ENCODE data around the gene MEG3. TPM values are rescaled to one million over a fixed set of nuclear protein-coding genes. Genes with fewer than 3 reads are reported as not detected.

MEG3 gene
- total and polyA plus RNA-seq, 2 donors (not counting 3 experiments of a cell fraction or from before 2014, with no cell fraction given) = 378 to 508 TPM

DNA sequence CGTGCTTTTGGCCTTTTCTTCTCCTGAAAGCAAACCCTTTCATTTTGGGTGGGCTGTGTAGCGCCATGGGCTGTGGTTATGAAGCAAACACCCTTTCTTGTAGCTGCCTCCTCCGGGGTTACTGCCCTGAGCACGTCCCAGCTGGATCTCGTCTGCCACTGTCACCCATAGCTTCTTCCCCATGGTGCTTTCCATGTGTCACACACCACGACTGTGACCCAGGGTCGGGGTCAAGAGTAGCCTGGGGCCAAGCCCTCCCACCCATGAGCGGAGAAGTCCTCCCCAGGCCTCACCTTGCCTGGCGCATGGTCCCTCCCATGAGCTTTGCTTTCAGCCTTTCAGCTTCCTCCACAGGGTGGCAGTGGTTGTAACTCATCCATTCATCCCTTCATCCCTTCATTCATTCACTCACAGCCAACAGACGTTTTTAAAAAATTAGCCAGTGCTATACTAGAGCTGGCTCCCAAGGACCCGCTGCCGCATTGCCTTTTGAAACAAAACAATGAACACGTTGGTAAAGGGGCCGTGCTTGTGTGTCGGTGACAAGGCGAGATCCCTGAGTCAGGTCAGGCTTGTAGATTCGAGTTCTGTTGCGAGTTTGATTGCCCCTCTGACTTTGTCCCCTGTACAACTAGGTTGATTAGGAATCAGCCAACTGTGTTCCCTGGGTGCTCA lies 29.5 kb downstream of the MEG3 start:
- Histone ChIP-seq H3K9ac (replicated peaks; ENCODE audit: extremely low read depth, insufficient read depth, low read length) (no peak overlapping the region), H3K4me1 (ENCODE audit: control insufficient read depth, extremely low read depth, insufficient read depth, low read length) (no peaks in the 10 kb centered on the region), H3K4me3 (replicated peaks in 1 of 3; ENCODE audit: insufficient read depth in 1 of 3, low read depth in 1 of 3, low read length in 3 of 3) (no peak overlapping the region), H4K20me1 (replicated peaks; ENCODE audit: control insufficient read depth, extremely low read depth, insufficient read depth, low read length) (no peaks in the 10 kb centered on the region), H3K27ac (ENCODE audit: insufficient read depth, low read depth, low read length) (no peak overlapping the region), H3K9me1 (replicated peaks; ENCODE audit: control insufficient read depth, extremely low read depth, insufficient read depth, low read length) (no peaks in the 10 kb centered on the region), H2AFZ (ENCODE audit: low read depth, low read length) (no peak overlapping the region), H3K27me3 (ENCODE audit: control insufficient read depth in 2 of 2, insufficient read depth in 2 of 2, low read length in 2 of 2) (no peaks in the 10 kb centered on the region), H3K4me2 (ENCODE audit: insufficient read depth, low read length) (no peak overlapping the region), H3K79me2 (ENCODE audit: control insufficient read depth, insufficient read depth, low read length) (peaks cover 6% of the 10 kb centered on the region), H3K36me3 (ENCODE audit: control insufficient read depth in 2 of 2, extremely low read depth in 1 of 2, insufficient read depth in 2 of 2, low read length in 2 of 2) (peaks cover 0 to 7% of the 10 kb centered on the region in 2 experiments), H3K9me3 (replicated peaks; ENCODE audit: control insufficient read depth, insufficient read depth, low read length) (no peaks in the 10 kb centered on the region)
- DNase-seq (ENCODE audit: low read depth, low spot score) = no peak
- no TSS peak for BruUV-seq (replicated peaks)
- ChIA-PET CTCF (interaction anchor here (2.2 kb wide), 1 partner anchor 379 kb away, joined by 12 read pairs; no protein-coding TSS in a partner anchor), POLR2A (no interaction called here)
- intact Hi-C loops (cut with micrococcal nuclease) = no loop called here
- dilution Hi-C loops (cut with MboI; ENCODE audit: extremely low pct_ligation_motif_present, low sequenced_read_pairs) = no loop called here
- FAIRE-seq = no peak
- TF ChIP-seq GATA2 (IDR thresholded peaks at IDR 0.05; ENCODE audit: insufficient read depth, insufficient read length, low read depth, low read length) (no peak), EZH2 (IDR thresholded peaks at IDR 0.05; ENCODE audit: borderline replicate concordance, low read depth, low read length, severe bottlenecking) (no peak), FOS (IDR thresholded peaks at IDR 0.05; ENCODE audit: borderline replicate concordance, insufficient read depth, low read length) (no peak)
- TF ChIP-seq, protein P1, sequence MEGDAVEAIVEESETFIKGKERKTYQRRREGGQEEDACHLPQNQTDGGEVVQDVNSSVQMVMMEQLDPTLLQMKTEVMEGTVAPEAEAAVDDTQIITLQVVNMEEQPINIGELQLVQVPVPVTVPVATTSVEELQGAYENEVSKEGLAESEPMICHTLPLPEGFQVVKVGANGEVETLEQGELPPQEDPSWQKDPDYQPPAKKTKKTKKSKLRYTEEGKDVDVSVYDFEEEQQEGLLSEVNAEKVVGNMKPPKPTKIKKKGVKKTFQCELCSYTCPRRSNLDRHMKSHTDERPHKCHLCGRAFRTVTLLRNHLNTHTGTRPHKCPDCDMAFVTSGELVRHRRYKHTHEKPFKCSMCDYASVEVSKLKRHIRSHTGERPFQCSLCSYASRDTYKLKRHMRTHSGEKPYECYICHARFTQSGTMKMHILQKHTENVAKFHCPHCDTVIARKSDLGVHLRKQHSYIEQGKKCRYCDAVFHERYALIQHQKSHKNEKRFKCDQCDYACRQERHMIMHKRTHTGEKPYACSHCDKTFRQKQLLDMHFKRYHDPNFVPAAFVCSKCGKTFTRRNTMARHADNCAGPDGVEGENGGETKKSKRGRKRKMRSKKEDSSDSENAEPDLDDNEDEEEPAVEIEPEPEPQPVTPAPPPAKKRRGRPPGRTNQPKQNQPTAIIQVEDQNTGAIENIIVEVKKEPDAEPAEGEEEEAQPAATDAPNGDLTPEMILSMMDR (IDR thresholded peaks at IDR 0.05; ENCODE audit: extremely low read depth in 1 of 2, insufficient read depth in 1 of 2, low read depth in 1 of 2, low read length in 2 of 2) = peak in 1 of 2 donors; percentile 7
